ES-I3 (cell line): ENCODE data around the gene PPP2R5A.

Source experiments
- H3K36me3 ChIP-seq: 2 replicates; pipeline ENCODE4 v1.6.1; 2013; ENCODE audit warnings: mild to moderate bottlenecking, low read length, control low read depth, moderate library complexity; ENCODE audit not compliant: insufficient read depth
- H3K4me1 ChIP-seq: 2 replicates; pipeline ENCODE4 v1.6.1; 2013; ENCODE audit warnings: mild to moderate bottlenecking, control low read depth, low read length; ENCODE audit not compliant: insufficient read depth
- H3K9ac ChIP-seq: 2 replicates; pipeline ENCODE4 v1.6.1; 2013; ENCODE audit warnings: low read depth, mild to moderate bottlenecking, low read length, moderate library complexity
- H3K9me3 ChIP-seq: 2 replicates; pipeline ENCODE4 v1.6.1; 2013; ENCODE audit warnings: mild to moderate bottlenecking, low read length, moderate library complexity; ENCODE audit not compliant: control insufficient read depth, insufficient read depth

Gene PPP2R5A

DNA sequence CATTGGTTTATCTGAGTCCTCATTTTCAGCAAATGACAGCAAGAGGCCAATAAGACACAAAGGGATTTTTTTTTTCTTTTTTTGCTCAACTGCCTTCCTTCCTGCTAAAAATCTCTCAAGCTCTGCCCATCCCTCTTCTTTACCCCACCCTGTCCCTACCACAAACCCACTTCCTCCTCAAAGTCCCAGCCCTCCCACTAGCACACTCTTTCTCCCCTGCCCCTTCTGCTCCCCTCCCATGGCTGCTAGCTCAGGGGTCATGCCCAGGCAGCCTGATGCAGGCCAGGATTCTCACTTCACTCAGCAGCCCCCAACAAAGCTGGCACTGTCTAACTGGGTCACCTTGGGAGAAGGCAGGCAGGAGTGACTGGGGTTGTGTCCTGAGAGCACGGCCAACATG, 28.8 kb upstream of the PPP2R5A start:
- Histone ChIP-seq H3K36me3 (no peaks in the 10 kb centered on the region), H3K9ac (no peak overlapping the region)

DNA sequence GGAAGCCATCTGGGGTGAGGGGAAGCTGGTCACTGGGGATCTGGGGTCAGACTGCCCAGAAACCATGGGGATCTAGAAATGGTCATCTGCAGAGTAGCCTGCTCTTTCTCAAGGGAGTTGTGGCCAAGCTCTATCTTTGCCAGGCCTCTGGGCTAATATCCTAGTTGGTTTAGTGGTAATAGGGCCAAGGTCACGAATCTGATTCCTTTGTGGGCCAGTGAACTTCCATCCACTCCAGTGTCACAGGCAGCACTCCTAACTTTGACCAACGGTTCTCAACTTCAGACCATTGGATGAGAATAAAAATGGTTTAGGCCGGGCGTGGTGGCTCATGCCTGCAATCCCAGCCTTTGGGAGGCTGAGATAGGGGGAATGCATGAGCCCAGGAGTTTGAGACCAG, 28.1 kb upstream of the PPP2R5A start:
- Histone ChIP-seq H3K36me3 (no peaks in the 10 kb centered on the region), H3K4me1 (peaks cover 12% of the 10 kb centered on the region), H3K9me3 (no peaks in the 10 kb centered on the region), H3K9ac (no peak overlapping the region)

More for the DNA sequence above, 28.8 kb upstream of the PPP2R5A start:
- H3K9me3 ChIP-seq = no peaks in the 10 kb centered on the region
- H3K4me1 ChIP-seq = peaks cover 9% of the 10 kb centered on the region

DNA sequence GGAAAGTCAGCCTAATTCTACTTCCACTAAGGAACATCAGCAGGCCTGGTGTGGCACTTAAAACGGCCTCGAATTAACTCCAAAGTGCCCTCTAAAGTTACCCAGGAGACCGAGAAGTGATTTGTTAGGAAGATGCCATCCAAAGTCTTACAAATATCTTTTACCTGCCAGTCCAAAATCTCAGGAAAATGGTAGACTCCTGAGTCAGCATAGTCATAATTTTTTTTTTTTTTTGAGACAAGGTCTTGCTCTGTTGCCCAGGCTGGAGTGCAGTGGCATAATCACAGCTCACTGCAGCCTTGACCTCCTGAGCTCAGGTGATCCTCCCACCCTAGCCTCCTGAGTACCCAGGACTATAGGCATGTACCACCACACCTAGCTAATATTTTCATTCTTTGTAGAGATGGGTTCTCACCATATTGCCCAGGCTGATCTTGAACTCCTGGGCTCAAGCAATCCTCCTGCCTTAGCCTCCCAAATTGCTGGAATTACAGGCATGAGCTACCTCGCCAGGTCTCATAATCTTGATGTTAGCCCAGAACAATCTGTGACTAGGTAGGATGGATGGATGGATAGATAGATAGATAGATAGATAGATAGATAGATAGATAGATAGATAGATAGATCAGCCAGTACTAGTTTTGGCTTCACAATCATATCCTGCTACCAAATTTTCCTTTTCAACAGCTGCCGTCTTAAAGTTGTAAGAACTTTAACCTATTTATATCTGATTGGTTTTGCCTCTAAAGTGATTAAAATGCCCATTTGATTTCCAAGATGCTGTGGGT, 25.3 kb upstream of the PPP2R5A start:
- no peaks in the 10 kb centered on the region for H3K9me3 ChIP-seq
- no peak overlapping the region for H3K9ac ChIP-seq
- no peaks in the 10 kb centered on the region for H3K36me3 ChIP-seq
- peaks cover 12% of the 10 kb centered on the region for H3K4me1 ChIP-seq

DNA sequence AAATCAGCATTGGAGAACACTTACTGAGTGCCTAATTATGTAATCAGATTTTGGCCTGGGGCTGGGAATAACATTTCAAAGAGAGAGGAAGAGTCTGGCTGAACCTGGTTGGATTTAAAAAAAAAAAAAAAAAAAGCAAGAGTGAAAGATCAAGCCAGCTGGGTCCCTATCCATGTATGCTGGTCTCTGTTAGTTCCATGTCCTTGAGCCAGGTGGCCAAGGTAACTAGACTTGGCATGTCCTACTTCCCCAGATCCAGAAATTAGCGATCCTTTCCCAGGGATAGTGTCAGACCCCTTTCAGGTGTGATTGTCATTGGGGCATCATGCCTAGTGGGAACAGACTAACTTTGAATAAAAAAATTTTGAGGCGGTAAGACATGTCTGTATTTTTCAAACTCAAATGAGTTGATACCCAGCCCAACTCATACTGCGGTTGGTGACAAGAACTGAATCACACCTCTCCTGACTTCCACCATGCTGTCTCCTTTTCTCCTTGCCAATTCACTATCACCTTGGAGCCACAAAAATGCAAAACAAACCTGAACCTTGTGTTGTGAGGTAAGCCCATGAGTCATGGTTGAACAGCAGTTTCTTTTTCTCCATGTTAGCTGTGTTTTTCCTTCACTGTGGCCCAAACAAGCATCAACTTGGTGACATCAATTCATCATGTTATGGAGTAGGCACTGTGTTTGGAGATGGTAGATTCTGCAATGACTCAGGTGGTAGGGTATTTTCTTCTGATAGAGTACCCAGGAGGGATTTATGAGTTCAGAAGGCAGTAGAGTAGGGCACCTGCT, 24.5 kb upstream of the PPP2R5A start:
- H3K4me1 ChIP-seq = peaks cover 12% of the 10 kb centered on the region
- no peaks in the 10 kb centered on the region for H3K9me3 ChIP-seq
- no peaks in the 10 kb centered on the region for H3K36me3 ChIP-seq
- no peak overlapping the region for H3K9ac ChIP-seq

DNA sequence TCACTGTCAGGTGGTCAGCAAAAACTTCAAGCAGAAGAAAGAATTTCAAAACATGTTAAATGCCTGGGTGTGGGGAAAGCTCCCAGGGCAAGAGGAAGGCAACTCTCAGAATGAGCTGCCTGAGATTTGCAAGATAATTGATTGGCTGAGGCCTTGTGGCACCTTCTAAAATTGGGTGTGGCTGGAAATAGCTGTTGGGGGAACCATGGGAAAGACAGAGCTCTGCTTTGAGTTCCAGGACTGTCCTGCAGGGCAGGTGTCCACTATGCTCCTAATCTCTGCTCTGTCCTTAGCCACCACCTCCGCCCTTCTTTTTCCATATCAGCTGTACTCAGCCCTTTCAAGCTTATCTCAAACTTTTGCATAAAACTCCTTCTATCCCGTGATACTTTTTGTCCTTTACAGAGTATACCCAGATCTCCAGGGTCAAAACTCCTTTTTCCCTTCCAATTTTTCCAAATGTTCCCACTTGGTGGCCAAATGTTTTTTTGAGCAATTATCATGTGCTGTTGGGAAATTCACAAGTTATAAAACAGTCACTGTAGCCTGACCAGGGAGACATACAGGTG, 23.8 kb upstream of the PPP2R5A start:
- Histone ChIP-seq H3K36me3 (no peaks in the 10 kb centered on the region), H3K9me3 (no peaks in the 10 kb centered on the region), H3K9ac (no peak overlapping the region), H3K4me1 (peaks cover 12% of the 10 kb centered on the region)

GRCh38 chr1:212267017-212267416, 18.2 kb upstream of the PPP2R5A start:
- Histone ChIP-seq H3K9ac (no peak overlapping the region), H3K4me1 (peaks cover 14% of the 10 kb centered on the region; the same call in 1 of the 2 replicates), H3K36me3 (no peaks in the 10 kb centered on the region), H3K9me3 (no peaks in the 10 kb centered on the region)

- no peaks in the 10 kb centered on the region for H3K36me3 ChIP-seq
- no peak overlapping the region for H3K9ac ChIP-seq
- H3K4me1 ChIP-seq = peaks cover 14% of the 10 kb centered on the region; the same call in 1 of the 2 replicates
- no peaks in the 10 kb centered on the region for H3K9me3 ChIP-seq
Observed at GRCh38 chr1:212267460-212267859, 17.8 kb upstream of the PPP2R5A start.

DNA sequence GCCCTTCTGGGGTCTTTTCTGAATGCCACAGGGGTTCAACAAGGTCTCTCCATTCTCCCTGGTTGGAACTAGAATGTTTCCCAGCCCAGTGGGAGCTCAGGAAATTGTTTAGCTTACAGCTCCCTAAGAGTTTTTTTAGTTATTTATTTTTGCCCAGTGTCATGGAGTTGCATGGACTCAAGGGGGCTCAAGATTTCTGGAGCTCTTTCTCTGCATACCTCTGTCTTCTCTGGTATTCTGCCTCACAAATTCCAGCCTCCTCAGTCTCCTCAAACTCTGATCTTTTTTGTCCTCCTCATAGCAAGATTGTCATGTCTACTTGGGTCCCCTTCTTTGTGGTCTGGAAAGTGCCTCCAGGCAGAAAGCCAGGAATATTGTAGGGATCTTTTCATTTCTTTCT, 15.9 kb upstream of the PPP2R5A start:
- H3K36me3 ChIP-seq = no peaks in the 10 kb centered on the region
- H3K9me3 ChIP-seq = no peaks in the 10 kb centered on the region
- H3K9ac ChIP-seq = no peak overlapping the region
- peaks cover 14% of the 10 kb centered on the region; the same call in 1 of the 2 replicates for H3K4me1 ChIP-seq

GRCh38 chr1:212270564-212270963, 14.6 kb upstream of the PPP2R5A start:
- Histone ChIP-seq H3K4me1 (peaks cover 14% of the 10 kb centered on the region; the same call in 1 of the 2 replicates), H3K9ac (no peak overlapping the region), H3K36me3 (no peaks in the 10 kb centered on the region), H3K9me3 (no peaks in the 10 kb centered on the region)

DNA sequence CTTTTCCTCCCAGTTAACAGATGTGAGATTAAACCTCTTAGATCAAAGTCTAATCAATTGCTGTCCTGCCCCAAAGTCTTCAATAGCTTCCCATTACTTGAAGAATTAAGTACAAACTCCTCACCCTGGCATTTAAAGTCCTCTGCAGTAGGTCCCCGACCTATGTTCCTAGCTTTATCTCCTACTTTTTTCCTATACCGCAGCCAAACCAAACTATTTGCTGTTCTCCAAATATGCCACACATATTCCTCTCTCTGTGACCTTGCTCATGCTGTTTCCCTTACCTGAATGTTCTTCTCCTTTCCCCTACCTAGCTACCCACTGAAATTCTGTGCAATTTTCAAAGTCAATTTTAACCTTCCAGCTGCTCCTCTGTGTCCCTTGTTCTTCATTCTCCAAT, 14.0 kb upstream of the PPP2R5A start:
- Histone ChIP-seq H3K9ac (no peak overlapping the region), H3K9me3 (no peaks in the 10 kb centered on the region), H3K4me1 (peaks cover 14% of the 10 kb centered on the region; the same call in 1 of the 2 replicates), H3K36me3 (no peaks in the 10 kb centered on the region)

GRCh38 chr1:212271823-212272485, 13.3 kb upstream of the PPP2R5A start:
- Histone ChIP-seq H3K9ac (no peak overlapping the region), H3K4me1 (peaks cover 14% of the 10 kb centered on the region; the same call in 1 of the 2 replicates), H3K9me3 (no peaks in the 10 kb centered on the region), H3K36me3 (no peaks in the 10 kb centered on the region)

DNA sequence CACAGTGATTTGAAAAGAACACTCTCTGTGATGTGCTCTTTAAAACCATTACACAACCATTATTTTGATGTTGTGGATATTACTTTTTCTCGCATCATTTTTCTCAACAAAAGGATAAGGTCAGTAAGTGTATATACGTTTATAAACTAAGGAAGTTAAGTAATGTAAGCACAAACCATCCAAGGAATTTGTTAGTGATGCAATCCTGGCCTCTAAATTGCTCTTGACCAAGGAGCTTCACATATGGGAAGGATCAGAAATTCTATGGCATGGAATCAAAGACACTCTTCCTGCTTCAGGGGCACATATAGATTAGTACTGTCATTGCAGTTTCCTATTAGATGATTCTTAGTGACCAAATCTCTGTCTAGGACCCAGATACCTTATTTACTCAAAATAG, 3.6 kb upstream of the PPP2R5A start:
- Histone ChIP-seq H3K4me1 (no peaks in the 10 kb centered on the region), H3K9me3 (no peaks in the 10 kb centered on the region), H3K9ac (no peak overlapping the region), H3K36me3 (no peaks in the 10 kb centered on the region)

GRCh38 chr1:212283741-212284140, 1.5 kb upstream of the PPP2R5A start:
- Histone ChIP-seq H3K9me3 (no peaks in the 10 kb centered on the region), H3K4me1 (peaks cover 4% of the 10 kb centered on the region; the same call in 1 of the 2 replicates), H3K36me3 (no peaks in the 10 kb centered on the region), H3K9ac (peak overlapping the region; percentile 68; the same call in 1 of the 2 replicates)

- no peaks in the 10 kb centered on the region for H3K36me3 ChIP-seq
- H3K9ac ChIP-seq = peak overlapping the region; percentile 68
- H3K4me1 ChIP-seq = peaks cover 4% of the 10 kb centered on the region; the same call in 1 of the 2 replicates
- H3K9me3 ChIP-seq = no peaks in the 10 kb centered on the region
Observed at GRCh38 chr1:212284332-212284743, 872 bp upstream of the PPP2R5A start.
